Endometrial microvascular endothelial cells (primary cell): ENCODE measurements around the gene RBM47. TPM values are rescaled to one million over a fixed set of nuclear protein-coding genes. Genes with fewer than 3 reads are reported as not detected.

Source experiments
- in situ Hi-C: cut with HindIII; loops from 2 replicates; pipeline ENCODE4 v1.10.0; 2017; ENCODE audit warnings: low sequenced_read_pairs, low pct_unique_long_range_greater_than_20kb; ENCODE audit errors: inconsistent ontology term
- total RNA-seq: library from RNA; depleted of rRNA; stranded (reverse); fragments of >200 nt; gene quantifications from one replicate; pipeline ENCODE4 v1.2.3, GENCODE V29; 2015; ENCODE audit errors: inconsistent ontology term

RBM47 gene
- total RNA-seq, 1 donor from 2014 or later, result 1.0 TPM

DNA sequence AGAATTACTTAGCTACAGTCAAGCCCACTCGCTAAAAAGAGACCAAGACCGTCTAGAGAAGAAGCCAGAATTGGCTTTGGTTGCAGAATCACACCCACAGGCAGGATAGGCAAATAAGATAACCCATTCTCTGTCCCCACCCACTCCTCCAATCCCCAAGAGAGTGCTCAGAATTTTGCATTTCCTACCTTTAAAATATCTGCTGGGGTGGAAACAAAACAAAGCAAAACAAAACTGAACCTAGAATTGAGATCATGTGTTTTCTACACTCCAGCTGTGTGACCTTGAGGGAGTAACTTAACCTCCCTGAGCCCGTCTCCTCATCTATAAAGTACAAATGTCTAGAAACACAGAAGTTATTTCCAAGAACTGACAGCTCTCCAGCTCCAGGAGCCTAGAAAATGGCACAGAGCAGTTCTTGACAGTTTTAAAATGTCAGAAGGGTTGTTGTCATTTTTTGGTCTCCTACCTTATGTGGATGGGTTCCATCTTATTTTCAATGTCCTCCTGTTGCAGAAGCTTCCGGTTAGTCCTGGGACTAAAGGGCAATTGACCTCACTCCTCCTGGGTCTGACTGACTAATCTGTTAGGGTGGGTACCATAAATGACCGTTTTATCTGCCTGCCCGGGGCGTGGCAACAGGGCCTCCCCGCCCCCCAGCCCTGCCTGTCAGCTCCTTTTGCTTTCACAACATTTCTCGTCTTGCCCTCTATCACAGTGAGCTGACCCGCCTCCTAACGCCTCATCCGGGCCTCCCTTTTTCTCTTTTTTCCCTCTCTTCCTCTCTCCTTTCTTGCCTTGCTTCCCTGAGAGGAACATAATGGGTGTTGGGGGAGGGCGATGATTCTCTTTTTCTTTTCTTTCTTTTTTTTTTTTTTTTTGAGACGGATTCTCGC is 114.0 kb downstream of the RBM47 start:
- in situ Hi-C loops, result no loop called here

DNA sequence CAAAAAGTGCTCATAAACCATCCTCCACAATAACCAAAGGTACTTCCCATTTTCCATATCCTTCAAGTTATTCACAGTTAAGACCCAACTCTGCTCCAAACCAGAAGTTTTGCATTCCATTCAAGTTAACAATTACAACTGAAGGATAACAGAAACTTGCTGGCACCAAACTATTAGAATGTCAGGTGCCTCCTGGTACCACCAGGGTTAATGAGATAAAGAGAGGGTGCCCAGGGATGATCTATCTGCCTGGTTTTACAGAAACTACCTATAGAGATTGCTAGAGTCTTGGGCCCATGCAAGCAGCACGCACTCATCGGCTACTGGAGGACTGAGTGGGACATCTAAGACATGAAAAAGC is 114.6 kb downstream of the RBM47 start:
- in situ Hi-C loops, result no loop called here

DNA sequence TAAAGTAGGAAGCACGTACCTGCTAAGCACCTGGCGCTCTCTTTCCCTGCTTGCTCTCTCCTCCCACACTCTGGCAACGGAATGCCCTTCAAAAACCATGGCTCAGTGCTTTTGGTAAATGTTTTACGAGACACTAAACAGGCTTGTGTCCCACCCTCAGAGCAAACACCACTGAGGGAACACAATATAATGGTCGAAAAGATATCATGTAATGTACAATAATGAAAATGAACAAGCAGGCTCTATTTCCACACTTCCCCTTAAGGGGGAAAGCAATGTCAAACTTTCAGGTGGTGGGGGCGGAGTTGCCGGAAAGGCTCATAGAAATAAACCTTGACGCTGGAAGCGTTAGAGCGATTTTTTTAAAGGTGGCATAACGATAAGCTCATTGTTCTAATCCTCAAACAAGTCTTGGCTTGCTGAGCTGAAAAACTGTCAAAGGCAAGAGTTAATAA is 115.1 kb downstream of the RBM47 start:
- in situ Hi-C loops, result no loop called here

DNA sequence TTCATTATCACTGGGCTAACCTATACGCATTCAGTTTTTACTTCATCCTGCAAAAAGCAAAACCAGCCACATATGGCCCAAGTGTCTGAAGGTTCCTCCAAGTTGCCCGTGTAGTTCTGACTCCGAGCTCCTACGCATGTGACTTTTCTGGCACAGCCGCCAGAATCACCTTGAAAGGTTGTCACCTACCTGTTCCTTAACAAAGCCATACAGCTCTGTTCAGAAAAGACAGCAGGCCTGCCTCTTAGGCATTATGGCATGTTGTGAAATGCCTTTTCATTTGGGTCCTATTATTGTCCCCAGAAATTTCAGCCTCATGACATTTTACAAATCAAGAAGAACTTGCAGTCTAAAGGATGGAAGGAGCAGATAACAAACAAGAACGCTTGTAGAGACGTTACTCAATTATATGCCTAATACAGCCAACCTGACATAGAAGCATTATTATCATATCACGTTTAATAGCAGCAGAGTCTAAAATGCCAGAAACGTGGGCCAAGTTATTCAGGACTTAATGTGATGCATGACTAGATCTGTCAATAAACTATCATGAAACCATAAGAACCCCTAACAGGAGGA is 118.5 kb downstream of the RBM47 start:
- in situ Hi-C loops, result no loop called here

DNA sequence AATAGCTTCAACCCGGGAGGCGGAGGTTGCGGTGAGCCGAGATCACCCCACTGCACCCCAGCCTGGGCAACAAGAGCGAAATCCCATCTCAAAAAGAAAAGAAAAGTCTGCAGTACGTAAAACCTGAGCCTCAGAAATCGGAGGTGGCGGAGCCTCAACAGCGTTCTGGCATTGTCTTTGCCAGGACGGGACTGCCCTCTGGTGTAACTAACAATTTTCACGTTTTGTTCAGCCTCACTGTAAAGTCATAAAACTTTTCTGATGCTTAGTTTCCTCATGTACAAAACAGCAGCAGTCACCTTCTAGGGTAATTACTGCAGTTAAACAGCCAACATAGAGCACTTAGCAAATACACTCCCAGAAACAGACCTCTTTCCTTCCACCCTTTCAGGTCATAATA is 121.7 kb downstream of the RBM47 start:
- in situ Hi-C loops, result no loop called here

DNA sequence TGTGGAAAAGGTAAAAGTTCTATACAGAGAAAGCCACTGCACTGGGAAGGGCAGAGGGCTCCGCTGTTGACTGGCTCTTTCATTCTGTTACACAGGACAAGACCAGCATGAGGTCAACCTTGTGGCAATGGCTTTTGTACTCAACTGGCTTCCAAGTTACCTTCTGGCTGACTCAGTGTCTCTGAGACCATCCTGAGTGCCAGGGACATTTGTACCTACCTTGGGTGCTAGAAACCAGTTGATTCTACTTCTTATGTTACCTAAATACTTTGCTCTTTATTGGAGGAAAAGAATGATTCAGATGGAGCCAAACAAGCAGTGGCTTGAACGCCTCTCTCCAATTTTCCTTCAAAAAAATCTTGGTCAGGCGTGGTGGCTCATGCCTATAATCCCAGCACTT is 123.2 kb downstream of the RBM47 start:
- in situ Hi-C loops, result no loop called here

DNA sequence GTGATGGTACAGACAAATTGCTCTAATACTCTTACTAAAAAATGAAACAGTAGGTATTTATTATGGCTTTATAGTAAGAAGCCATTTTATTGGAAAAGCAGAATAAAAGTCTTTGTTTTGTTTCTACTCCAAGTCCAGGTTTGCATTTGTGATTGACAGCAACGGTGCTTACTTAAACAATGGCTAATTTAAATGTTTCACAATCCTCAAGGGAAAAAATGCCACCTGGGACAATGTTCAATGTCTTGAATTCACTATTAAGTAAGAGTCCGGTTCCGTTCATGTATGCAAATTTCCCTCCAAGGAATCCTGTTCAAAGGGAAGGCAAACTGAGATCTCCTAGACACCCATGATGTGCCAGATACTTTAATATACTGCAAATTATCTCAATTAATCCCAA is 123.6 kb downstream of the RBM47 start:
- in situ Hi-C loops, result no loop called here

DNA sequence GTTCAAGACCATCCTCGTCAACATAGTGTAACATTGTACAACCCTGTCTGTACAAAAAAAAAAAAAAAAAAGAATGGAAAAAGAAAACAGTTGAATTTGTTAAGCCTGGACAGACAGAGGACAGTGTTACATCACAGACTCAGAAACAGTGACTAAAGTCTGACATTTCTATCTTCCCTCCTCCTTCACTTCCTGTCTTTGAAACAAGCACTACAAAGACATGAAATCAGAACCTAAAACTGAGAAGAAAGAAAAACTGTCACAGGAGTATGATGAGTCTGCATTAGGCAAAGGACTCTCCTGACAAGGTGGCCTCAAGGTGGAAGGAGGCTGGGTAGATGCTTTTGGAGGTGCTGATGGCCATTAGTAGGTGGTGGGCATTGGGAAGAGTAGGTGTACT is 126.7 kb downstream of the RBM47 start:
- in situ Hi-C loops, result no loop called here

DNA sequence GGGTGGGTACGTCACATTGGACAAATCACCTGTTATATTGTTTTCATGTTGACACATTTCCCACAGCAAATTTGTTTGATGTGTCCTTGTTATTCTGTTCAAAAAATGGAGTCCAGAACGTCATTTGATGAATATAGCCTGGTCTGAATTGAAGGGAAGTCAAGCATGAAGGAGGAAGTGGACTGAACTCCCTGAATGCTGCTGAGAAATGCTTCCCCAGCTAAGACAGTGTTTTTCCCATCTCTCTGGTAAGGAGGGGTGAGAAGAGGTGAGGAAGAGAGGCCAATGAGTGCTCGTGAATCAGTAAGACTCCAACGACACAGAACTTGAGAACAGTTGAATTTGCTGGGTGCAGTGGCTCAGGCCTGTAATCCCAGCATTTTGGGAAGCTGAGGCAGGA is 127.4 kb downstream of the RBM47 start:
- in situ Hi-C loops, result no loop called here

DNA sequence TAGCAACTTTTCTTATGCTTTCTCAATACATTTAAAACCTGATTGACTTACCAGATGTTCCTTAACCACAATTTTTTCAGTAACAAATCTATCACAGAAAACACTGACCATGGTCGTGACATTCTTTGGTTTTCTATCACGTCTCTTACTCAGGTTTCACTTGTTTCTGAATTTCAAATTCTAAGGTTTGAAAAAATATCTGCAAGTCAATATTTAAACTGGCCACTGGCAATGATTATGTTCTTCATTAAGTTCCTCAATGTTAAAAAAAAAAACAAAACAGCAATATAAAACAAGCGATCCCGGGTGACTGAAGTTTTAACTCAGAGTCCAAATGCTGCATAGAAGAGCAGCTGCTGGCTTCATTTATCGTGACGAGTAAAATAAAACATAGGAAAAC is 128.9 kb downstream of the RBM47 start:
- in situ Hi-C loops, result no loop called here

DNA sequence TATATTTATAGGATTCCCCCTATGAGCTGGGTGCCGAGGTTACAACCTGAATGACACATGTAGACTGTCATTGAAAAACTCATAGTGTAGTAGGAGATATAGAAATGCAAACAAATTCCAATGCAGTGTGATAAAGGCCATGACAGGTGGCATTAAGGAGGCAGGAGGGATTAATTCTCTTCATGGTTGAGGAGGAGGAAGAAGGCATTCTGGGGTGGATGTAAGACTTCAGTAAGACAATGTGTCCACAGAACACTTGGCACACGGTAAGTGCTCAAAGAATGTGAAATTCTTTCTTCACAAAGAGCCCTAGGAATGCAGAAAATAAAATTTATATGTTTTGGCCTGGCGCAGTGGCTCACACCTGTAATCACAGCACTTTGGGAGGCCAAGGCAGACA is 136.5 kb downstream of the RBM47 start:
- in situ Hi-C loops, result no loop called here

DNA sequence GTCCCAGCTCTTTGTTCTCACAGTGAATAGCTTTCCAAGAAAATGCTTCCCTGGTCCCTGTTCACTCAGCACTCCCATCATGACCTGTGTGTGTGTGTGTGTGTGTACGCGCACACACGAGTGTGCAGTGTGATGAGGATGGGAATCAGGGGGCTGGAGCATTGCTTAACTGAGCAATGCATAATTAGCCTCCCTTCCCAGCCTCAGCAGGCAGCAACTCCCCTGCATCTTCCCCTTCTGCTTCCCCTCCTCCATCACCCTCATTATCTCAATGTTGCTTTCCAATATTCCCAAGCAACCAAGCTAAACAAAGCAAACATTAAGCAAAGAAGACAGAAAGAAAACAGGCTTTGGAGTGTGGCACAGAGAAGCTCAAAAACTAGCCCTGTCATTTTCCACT is 137.0 kb downstream of the RBM47 start:
- in situ Hi-C loops, result no loop called here

DNA sequence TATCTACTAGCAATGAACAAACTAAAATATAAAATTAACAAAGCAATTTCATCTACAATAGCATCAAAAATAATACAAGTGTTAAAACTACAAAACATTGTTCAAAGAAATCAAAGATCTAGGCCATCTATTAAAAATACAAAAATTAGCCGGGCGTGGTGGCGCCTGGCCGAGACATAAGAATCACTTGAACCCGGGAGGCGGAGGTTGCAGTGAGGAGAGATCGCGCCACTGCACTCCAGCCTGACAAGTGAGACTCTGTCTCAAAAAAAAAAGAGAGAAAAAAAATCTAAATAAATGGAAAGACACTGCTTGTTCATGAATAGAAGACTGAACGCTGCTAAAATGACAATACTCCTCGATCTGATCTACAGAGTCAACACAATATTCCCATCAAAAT is 139.2 kb downstream of the RBM47 start:
- in situ Hi-C loops, result no loop called here

DNA sequence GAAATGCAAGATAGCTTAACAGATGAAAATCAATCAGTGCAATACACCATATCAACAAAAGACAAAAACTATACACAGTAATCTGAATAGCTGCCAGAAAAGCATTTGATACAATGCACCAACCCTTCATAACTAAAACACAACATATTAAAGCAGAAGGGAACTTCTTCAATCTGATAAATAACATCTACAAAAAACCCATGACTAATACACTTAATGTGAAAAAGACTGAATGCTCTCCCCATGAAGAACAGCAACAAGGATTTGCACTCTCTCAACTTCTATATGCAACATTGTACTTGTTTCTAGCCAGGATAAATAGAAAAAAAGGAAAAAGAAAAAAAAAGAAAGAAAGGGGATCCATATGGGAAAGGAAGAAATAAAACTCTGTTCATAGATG is 139.7 kb downstream of the RBM47 start:
- in situ Hi-C loops, result no loop called here

DNA sequence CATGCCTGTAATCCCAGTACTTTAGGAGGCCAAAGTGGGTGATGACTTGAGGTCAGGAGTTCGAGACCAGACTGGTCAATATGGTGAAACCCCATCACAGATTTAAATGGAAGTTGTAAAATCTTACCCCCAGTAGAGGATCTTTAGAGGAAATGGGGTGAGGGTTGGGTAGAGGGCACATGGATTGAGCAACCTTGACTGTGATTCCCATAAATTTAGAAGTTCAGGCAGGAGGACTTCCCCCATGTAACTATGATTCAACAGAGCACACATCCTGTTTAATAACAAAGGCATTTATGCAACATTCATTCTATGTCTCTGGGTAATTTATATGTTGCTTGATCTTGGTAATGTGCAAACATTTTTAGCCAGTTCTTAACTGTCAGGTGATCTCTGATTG is 143.1 kb downstream of the RBM47 start:
- in situ Hi-C loops, result no loop called here

DNA sequence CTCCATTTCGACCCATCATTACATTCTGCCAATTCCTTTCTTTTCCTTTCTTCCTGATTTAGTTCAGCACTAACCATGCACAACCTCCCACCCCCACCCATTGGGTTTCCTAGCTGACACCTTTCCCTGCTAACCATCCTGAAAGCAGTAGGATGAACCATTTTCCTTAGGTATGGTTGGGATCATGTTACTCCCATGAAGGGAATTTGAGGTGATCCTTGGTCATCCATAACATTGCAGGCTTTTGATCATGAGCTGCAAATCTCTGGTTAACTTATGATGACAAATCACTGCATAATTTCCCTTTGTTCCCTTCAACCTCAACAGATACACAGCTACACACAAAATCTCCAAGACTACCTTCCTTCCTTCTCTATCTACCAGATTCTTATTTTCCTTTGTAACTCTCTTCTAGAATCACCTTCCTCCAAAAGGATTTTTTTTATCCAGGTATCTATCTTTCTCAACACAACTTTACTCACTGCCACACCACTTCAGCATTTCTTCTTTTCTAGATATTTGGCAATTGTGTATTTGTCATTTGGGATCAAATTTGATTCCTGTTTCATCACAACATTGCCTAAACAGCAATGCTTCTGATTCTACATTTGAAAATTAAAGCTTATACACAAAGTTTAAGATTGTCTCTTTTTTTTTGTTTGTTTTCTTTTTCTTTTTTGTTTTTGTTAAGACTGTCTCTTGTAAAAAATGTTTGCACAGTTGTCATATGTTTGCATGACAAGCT is 145.1 kb downstream of the RBM47 start:
- in situ Hi-C loops, result no loop called here

DNA sequence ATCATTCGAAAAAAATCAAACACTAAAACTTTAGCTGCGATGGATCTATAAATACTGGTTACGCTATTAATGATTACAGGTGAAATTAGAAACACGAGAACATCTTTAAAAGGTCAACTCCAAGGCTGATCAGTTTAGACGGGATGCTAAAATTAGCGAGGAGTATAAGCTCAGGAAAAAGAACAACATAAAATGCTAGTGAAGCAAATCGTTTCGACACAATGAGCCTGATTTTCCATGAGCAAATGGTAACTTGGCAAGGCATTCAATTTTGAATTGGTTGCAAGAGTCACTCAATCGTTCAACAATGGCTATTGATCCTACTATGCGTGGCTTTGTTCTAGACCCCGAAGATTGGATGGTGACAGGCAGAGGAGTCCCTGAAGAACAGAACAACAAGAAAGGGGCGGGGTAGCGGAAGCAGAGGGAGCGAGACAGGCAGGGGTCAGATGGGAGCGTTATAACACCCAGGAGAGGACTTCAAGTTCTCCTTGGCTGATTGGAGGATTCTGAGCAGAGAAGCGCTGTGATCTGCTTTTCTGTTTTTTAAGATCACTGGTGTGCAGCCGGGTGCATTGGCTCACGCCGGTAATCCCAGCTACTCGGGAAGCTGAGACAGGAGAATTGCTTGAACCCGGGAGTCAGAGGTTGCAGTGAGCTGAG is 146.5 kb downstream of the RBM47 start:
- in situ Hi-C loops, result no loop called here

DNA sequence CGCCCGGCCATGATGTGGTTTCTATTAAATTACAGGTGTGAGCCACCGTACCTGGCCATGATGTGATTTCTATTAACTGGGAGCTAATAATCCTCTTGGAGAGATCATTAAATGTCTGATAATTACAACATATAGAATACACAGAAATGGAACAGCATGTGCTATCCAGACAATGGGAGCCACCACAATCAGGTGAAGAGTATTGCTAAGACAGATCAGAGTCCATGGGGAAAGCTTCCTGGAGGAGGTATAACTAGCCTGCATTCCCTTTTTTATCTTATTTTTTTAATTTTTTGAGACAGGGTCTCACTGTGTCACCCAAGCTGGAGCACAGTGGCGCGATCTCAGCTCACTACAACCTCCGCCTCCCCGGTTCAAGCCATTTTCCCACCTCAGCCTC is 147.7 kb downstream of the RBM47 start:
- in situ Hi-C loops, result no loop called here

DNA sequence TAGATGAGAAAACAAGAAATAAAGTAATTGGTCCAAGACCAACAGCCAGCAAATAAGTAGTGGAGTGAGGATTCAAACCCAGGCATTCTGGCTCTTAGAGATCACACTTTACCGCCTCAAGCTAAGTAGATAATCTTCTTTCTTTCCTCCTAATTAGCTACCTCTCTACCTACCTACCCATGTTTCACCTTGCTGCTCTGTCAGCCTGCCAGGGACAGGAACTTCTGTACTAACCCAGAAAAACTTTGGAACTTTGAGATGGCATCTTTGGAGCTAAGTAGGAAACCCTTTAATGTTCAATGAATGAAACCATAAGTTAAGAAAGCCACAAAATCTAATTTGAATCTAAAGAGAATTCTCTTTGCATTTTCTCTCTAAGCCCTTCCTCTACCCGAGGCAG is 149.4 kb downstream of the RBM47 start:
- in situ Hi-C loops, result no loop called here
